ENCODE data around the gene GPRC6A. TPM values are rescaled to one million over a fixed set of nuclear protein-coding genes. Genes with fewer than 3 reads are reported as not detected.

The GPRC6A gene
- total RNA-seq, 1 experiment from 2014 or later = not detected

GRCh38 chr6:116872771-116873170 is 43.9 kb upstream of the GPRC6A start:
- no CpG with 5 or more reads among the region's 4 CpGs for WGBS (ENCODE audit: extremely low coverage, insufficient read length, low lambda C conversion rate)
- Histone ChIP-seq H3K23ac (ENCODE audit: insufficient read length, low read depth, low read length) (no peak overlapping the region), H3K27me3 (ENCODE audit: insufficient read depth, low read length) (peaks cover 14% of the 10 kb centered on the region), H3K9me3 (ENCODE audit: control insufficient read depth, low read depth, low read length) (no peaks in the 10 kb centered on the region), H3T11ph (ENCODE audit: low read length) (no peak overlapping the region), H3K4me1 (ENCODE audit: insufficient read depth, low read length) (no peaks in the 10 kb centered on the region), H3K9ac (ENCODE audit: extremely low read depth, insufficient read length, low read length) (no peak overlapping the region), H3K79me1 (ENCODE audit: insufficient read depth, low read depth, low read length, poor library complexity, severe bottlenecking) (no peaks in the 10 kb centered on the region), H3K4me2 (ENCODE audit: insufficient read depth, insufficient read length, low read length) (no peak overlapping the region), H4K5ac (ENCODE audit: insufficient read length, low read depth, low read length) (no peak overlapping the region), H2BK5ac (ENCODE audit: insufficient read length, low read length) (no peak overlapping the region), H4K8ac (replicated peaks; ENCODE audit: insufficient read length, low read depth, low read length) (no peak overlapping the region), H2BK15ac (ENCODE audit: low read depth, low read length) (no peak overlapping the region), H3K79me2 (ENCODE audit: insufficient read depth, low read length) (no peaks in the 10 kb centered on the region), H3K27ac (ENCODE audit: insufficient read length, low read depth, low read length) (no peak overlapping the region), H2AFZ (ENCODE audit: low read length) (no peak overlapping the region), H4K91ac (ENCODE audit: insufficient read length, low read depth, low read length) (no peak overlapping the region), H2BK12ac (ENCODE audit: insufficient read length, low read depth, low read length) (no peak overlapping the region), H4K20me1 (ENCODE audit: control insufficient read depth, insufficient read depth, insufficient read length) (no peaks in the 10 kb centered on the region), H2AK5ac (ENCODE audit: insufficient read length, low read length) (no peak overlapping the region), H2BK20ac (ENCODE audit: low read depth, low read length, poor library complexity, severe bottlenecking) (no peak overlapping the region), H3K56ac (ENCODE audit: insufficient read length, low read depth, low read length) (no peak overlapping the region), H2BK120ac (ENCODE audit: low read depth, low read length, poor library complexity, severe bottlenecking) (no peak overlapping the region), H3K18ac (ENCODE audit: insufficient read length, low read depth, low read length) (no peak overlapping the region), H3K14ac (ENCODE audit: insufficient read depth, low read length) (no peak overlapping the region), H3K4ac (ENCODE audit: low read depth, low read length) (no peak overlapping the region), H3K23me2 (ENCODE audit: insufficient read length, low read depth, low read length, poor library complexity, severe bottlenecking) (peaks cover 11% of the 10 kb centered on the region)
- Mint-ChIP-seq H3K4me1 (peaks cover 8 to 11% of the 10 kb centered on the region in 2 experiments), H3K27me3 (ENCODE audit: low read depth) (peaks cover 46% of the 10 kb centered on the region), H3K9me3 (peaks cover 9 to 11% of the 10 kb centered on the region in 2 experiments), H3K27ac (no peak overlapping the region), H3K4me3 (no peak overlapping the region), H3K36me3 (ENCODE audit: insufficient read depth in 1 of 3, low read depth in 3 of 3) (peaks cover 0 to 5% (median 3%) of the 10 kb centered on the region in 3 experiments; a peak in 4 of 7 replicates)
- DNase-seq = no peak
- TF ChIP-seq, protein P1, sequence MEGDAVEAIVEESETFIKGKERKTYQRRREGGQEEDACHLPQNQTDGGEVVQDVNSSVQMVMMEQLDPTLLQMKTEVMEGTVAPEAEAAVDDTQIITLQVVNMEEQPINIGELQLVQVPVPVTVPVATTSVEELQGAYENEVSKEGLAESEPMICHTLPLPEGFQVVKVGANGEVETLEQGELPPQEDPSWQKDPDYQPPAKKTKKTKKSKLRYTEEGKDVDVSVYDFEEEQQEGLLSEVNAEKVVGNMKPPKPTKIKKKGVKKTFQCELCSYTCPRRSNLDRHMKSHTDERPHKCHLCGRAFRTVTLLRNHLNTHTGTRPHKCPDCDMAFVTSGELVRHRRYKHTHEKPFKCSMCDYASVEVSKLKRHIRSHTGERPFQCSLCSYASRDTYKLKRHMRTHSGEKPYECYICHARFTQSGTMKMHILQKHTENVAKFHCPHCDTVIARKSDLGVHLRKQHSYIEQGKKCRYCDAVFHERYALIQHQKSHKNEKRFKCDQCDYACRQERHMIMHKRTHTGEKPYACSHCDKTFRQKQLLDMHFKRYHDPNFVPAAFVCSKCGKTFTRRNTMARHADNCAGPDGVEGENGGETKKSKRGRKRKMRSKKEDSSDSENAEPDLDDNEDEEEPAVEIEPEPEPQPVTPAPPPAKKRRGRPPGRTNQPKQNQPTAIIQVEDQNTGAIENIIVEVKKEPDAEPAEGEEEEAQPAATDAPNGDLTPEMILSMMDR (conservative IDR thresholded peaks at IDR 0.05) = no peak

Measured in H9 (cell line).